ENCODE measurements around the gene UPF2. TPM values are rescaled to one million over a fixed set of nuclear protein-coding genes. Genes with fewer than 3 reads are reported as not detected.

UPF2 gene
- total RNA-seq, 6 donors from 2014 or later, result 16.0 to 44.0 (median 17.3) TPM

DNA sequence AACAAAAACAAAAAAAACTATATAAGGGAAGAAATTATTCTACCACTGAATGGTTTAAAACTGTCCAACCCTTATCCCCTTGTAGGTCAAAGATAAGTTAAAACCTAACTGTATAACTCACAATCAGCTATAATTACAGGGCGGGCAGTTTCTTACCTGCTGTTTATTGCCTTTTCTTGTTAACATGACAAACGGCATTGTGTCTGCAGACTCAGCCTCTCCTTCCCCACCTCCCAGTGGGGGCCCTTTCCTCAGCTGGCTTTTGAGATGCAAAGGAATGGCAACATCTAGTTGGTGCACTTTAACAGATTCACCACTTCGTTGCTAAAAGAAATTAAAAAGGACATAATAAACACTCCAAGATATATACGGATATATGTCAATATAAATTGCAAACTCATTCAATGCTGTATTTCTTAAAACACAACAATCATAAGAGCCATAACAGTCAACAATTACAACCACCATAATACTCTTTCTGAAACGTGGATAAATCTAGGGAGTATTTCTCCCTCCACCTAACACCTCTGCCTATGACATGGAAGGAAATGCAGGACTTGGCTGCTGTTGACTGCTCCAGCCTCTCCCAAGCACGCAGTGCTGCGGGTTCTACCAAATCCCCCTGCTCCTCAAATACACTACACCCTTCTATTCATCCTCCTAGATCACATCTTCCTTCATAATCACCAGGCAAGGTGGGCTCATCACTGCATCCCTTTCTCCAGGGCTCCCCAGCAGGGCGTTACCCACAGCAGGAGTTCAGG, 106.0 kb downstream of the UPF2 start:
- Histone ChIP-seq H3K27ac (no peak overlapping the region), H3K9me3 (no peaks in the 10 kb centered on the region), H3K27me3 (no peaks in the 10 kb centered on the region), H3K4me3 (no peak overlapping the region), H3K4me1 (no peaks in the 10 kb centered on the region), H3K36me3 (peaks cover 7 to 75% (median 17%) of the 10 kb centered on the region in 4 donors)
- WGBS, 2 donors, result 81 to 82% methylated on average over 8 of the region's 8 CpGs
- DNase-seq (no peak), ATAC-seq (ENCODE audit: low FRiP score in 2 of 2) (no peak)
- TF ChIP-seq POLR2A (IDR thresholded peaks at IDR 0.05) (no peak), EP300 (IDR thresholded peaks at IDR 0.05) (no peak), POLR2AphosphoS5 (IDR thresholded peaks at IDR 0.05) (no peak)
- TF ChIP-seq, protein P1, sequence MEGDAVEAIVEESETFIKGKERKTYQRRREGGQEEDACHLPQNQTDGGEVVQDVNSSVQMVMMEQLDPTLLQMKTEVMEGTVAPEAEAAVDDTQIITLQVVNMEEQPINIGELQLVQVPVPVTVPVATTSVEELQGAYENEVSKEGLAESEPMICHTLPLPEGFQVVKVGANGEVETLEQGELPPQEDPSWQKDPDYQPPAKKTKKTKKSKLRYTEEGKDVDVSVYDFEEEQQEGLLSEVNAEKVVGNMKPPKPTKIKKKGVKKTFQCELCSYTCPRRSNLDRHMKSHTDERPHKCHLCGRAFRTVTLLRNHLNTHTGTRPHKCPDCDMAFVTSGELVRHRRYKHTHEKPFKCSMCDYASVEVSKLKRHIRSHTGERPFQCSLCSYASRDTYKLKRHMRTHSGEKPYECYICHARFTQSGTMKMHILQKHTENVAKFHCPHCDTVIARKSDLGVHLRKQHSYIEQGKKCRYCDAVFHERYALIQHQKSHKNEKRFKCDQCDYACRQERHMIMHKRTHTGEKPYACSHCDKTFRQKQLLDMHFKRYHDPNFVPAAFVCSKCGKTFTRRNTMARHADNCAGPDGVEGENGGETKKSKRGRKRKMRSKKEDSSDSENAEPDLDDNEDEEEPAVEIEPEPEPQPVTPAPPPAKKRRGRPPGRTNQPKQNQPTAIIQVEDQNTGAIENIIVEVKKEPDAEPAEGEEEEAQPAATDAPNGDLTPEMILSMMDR (IDR thresholded peaks at IDR 0.05), result no peak

DNA sequence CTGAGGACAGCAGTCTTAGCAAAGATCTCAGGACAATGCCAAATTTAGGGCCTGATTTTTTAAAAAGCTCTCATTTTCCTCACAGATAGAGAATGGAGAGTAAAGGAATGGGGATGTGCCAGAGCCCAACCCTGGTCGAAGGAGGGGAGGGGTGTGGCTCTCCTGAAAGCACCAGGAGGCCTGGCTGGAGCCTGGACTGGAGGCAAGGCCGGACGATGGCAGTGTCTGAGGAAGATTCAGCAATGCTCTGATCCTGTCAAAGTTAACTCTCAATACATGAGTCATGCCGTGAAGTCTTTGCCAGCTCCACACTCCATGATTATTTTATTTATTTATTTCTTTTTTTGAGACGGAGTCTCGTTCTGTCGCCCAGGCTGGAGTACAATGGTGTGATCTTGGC, 108.3 kb downstream of the UPF2 start:
- no peak overlapping the region for H3K4me3 ChIP-seq
- ATAC-seq (ENCODE audit: low FRiP score in 2 of 2) (peak; percentile 45 to 56), DNase-seq (no peak)
- H3K36me3 ChIP-seq, result peaks cover 7 to 79% (median 31%) of the 10 kb centered on the region in 4 donors
- H3K9me3 ChIP-seq, result no peaks in the 10 kb centered on the region
- TF ChIP-seq POLR2AphosphoS5 (IDR thresholded peaks at IDR 0.05) (no peak), POLR2A (IDR thresholded peaks at IDR 0.05) (no peak), EP300 (IDR thresholded peaks at IDR 0.05) (no peak)
- TF ChIP-seq, protein P1 (IDR thresholded peaks at IDR 0.05), result no peak
- peaks cover 0 to 7% (median 0%) of the 10 kb centered on the region in 4 donors for H3K4me1 ChIP-seq
- WGBS, 2 donors, result 81 to 87% methylated on average over 7 of the region's 7 CpGs
- no peaks in the 10 kb centered on the region for H3K27me3 ChIP-seq
- peak overlapping the region in 1 of 4 donors; percentile 38 for H3K27ac ChIP-seq

DNA sequence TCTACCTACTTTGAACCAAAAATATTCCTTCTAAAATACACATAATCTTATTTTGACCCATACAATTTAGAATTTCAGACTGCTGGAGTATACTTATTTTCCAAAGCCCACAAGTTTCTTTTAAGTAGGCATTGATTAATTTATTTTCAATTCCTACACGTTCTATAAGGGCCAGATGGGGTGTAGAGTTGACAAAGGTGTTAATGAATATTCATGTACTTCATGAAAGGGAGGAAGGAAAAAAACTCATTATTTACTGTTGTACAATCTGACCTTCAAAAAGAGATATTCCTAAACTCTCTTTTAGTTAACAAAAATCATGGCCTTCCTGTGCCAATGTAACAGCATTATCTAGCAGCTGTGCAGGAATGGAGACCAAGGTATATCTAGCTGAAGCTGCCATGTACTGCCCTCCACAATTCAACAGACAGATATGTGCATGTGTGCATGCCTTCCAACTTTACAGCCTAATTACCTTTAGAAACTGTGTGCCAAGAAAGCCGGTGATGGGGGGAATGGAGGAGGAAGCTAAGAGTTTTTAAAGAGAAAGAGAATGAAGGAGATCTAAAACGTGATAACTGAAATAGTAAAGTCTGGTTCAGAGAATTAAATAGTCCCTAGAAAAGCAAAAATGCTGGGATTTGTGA, 108.9 kb downstream of the UPF2 start:
- TF ChIP-seq, protein P1 (IDR thresholded peaks at IDR 0.05), result no peak
- DNase-seq (no peak), ATAC-seq (ENCODE audit: low FRiP score in 2 of 2) (no peak)
- no peaks in the 10 kb centered on the region for H3K9me3 ChIP-seq
- peaks cover 0 to 7% (median 0%) of the 10 kb centered on the region in 4 donors for H3K4me1 ChIP-seq
- H3K27ac ChIP-seq, result no peak overlapping the region
- 72 to 73% methylated on average over 3 of the region's 3 CpGs for WGBS, 2 donors
- H3K36me3 ChIP-seq, result peaks cover 7 to 81% (median 35%) of the 10 kb centered on the region in 4 donors
- no peaks in the 10 kb centered on the region for H3K27me3 ChIP-seq
- no peak overlapping the region for H3K4me3 ChIP-seq

DNA sequence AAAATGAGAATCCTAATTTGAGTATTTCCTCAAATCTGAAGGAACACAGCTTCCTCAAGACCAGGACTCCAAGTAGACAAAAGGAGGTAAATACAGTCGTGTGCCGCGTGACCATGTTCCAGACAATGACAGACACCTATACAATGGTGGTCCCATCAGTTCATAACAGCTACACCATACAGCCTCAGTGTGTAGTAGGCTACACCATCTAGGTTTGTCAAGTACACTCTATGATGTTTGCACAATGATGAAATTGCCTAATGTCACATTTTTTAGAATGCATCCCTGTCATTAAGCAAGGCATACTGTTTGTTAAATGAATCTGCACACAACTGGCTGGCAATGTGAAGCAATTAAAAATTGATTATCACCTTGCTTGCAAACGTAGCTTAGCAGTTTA, 111.6 kb downstream of the UPF2 start:
- Histone ChIP-seq H3K4me3 (no peak overlapping the region), H3K27me3 (no peaks in the 10 kb centered on the region), H3K9me3 (no peaks in the 10 kb centered on the region), H3K36me3 (peaks cover 10 to 88% (median 43%) of the 10 kb centered on the region in 4 donors), H3K27ac (no peak overlapping the region), H3K4me1 (peaks cover 0 to 7% (median 0%) of the 10 kb centered on the region in 4 donors)
- DNase-seq (no peak), ATAC-seq (ENCODE audit: low FRiP score in 2 of 2) (peak in 1 of 2 donors; percentile 62)
- TF ChIP-seq EP300 (IDR thresholded peaks at IDR 0.05) (no peak), POLR2AphosphoS5 (IDR thresholded peaks at IDR 0.05) (no peak), POLR2A (IDR thresholded peaks at IDR 0.05) (no peak)
- TF ChIP-seq, protein P1 (IDR thresholded peaks at IDR 0.05), result no peak
- 91 to 95% methylated on average over 4 of the region's 4 CpGs for WGBS, 2 donors
